ENCODE measurements around the gene GLUD2. TPM values are rescaled to one million over a fixed set of nuclear protein-coding genes. Genes with fewer than 3 reads are reported as not detected.

Gene GLUD2
- total RNA-seq, 4 donors from 2014 or later = 0.51 to 1.2 (median 0.62) TPM; not detected in 1

- in situ Hi-C loops (cut with MboI; ENCODE audit: low sequenced_read_pairs in 4 of 4) (no loop called here), intact Hi-C loops (cut with DNase I; ENCODE audit: low total_unique reads) (no loop called here)
- Histone ChIP-seq H3K4me3 (no peak overlapping the region), H3K9me3 (no peaks in the 10 kb centered on the region), H3K27ac (no peak overlapping the region), H3K4me1 (no peaks in the 10 kb centered on the region), H3K27me3 (no peaks in the 10 kb centered on the region), H3K36me3 (no peaks in the 10 kb centered on the region)
- ATAC-seq (no peak), DNase-seq (no peak)
- TF ChIP-seq CTCF (IDR thresholded peaks at IDR 0.05 in 4 of 5, conservative IDR thresholded peaks at IDR 0.05 in 1 of 5) (no peak), POLR2A (IDR thresholded peaks at IDR 0.05) (no peak)
Observed at GRCh38 chrX:121009764-121010163, 37.6 kb upstream of the GLUD2 start.

- Histone ChIP-seq H3K9me3 (no peaks in the 10 kb centered on the region), H3K36me3 (no peaks in the 10 kb centered on the region), H3K27ac (no peak overlapping the region), H3K4me3 (no peak overlapping the region), H3K27me3 (no peaks in the 10 kb centered on the region), H3K4me1 (no peaks in the 10 kb centered on the region)
- intact Hi-C loops (cut with DNase I; ENCODE audit: low total_unique reads) (no loop called here), in situ Hi-C loops (cut with MboI; ENCODE audit: low sequenced_read_pairs in 4 of 4) (no loop called here)
- ATAC-seq = no peak
- TF ChIP-seq POLR2A (IDR thresholded peaks at IDR 0.05) = no peak
- no peak for TF ChIP-seq CTCF (IDR thresholded peaks at IDR 0.05 in 4 of 5, conservative IDR thresholded peaks at IDR 0.05 in 1 of 5)
- DNase-seq = no peak
Observed at GRCh38 chrX:121010218-121010617, 37.2 kb upstream of the GLUD2 start.

GRCh38 chrX:121011254-121011653, 36.2 kb upstream of the GLUD2 start:
- Histone ChIP-seq H3K36me3 (no peaks in the 10 kb centered on the region), H3K27ac (no peak overlapping the region), H3K9me3 (no peaks in the 10 kb centered on the region), H3K4me1 (no peaks in the 10 kb centered on the region), H3K4me3 (no peak overlapping the region), H3K27me3 (no peaks in the 10 kb centered on the region)
- no peak for DNase-seq
- in situ Hi-C loops (cut with MboI; ENCODE audit: low sequenced_read_pairs in 4 of 4) (no loop called here), intact Hi-C loops (cut with DNase I; ENCODE audit: low total_unique reads) (no loop called here)
- TF ChIP-seq CTCF (IDR thresholded peaks at IDR 0.05 in 4 of 5, conservative IDR thresholded peaks at IDR 0.05 in 1 of 5) (no peak), POLR2A (IDR thresholded peaks at IDR 0.05) (no peak)
- no peak for ATAC-seq

GRCh38 chrX:121013897-121014455, 33.4 kb upstream of the GLUD2 start:
- H3K9me3 ChIP-seq = no peaks in the 10 kb centered on the region
- no peaks in the 10 kb centered on the region for H3K27me3 ChIP-seq
- no peaks in the 10 kb centered on the region for H3K36me3 ChIP-seq
- ATAC-seq (no peak), DNase-seq (no peak)
- in situ Hi-C loops (cut with MboI; ENCODE audit: low sequenced_read_pairs in 4 of 4) = no loop called here
- H3K27ac ChIP-seq = no peak overlapping the region
- H3K4me1 ChIP-seq = no peaks in the 10 kb centered on the region
- no peak overlapping the region for H3K4me3 ChIP-seq
- TF ChIP-seq POLR2A (IDR thresholded peaks at IDR 0.05) = no peak
- TF ChIP-seq CTCF (IDR thresholded peaks at IDR 0.05 in 4 of 5, conservative IDR thresholded peaks at IDR 0.05 in 1 of 5) = no peak
- intact Hi-C loops (cut with DNase I; ENCODE audit: low total_unique reads) = no loop called here

GRCh38 chrX:121014826-121015225, 32.6 kb upstream of the GLUD2 start:
- DNase-seq (no peak), ATAC-seq (no peak)
- TF ChIP-seq POLR2A (IDR thresholded peaks at IDR 0.05) (no peak), CTCF (IDR thresholded peaks at IDR 0.05 in 4 of 5, conservative IDR thresholded peaks at IDR 0.05 in 1 of 5) (no peak)
- intact Hi-C loops (cut with DNase I; ENCODE audit: low total_unique reads) (no loop called here), in situ Hi-C loops (cut with MboI; ENCODE audit: low sequenced_read_pairs in 4 of 4) (no loop called here)
- H3K27ac ChIP-seq = no peak overlapping the region
- no peaks in the 10 kb centered on the region for H3K36me3 ChIP-seq
- H3K4me3 ChIP-seq = no peak overlapping the region
- no peaks in the 10 kb centered on the region for H3K27me3 ChIP-seq
- no peaks in the 10 kb centered on the region for H3K4me1 ChIP-seq
- H3K9me3 ChIP-seq = no peaks in the 10 kb centered on the region

Measured in gastrocnemius medialis (tissue), 4 donors.